ENCODE results near the gene KCNK15.

The KCNK15 gene

DNA sequence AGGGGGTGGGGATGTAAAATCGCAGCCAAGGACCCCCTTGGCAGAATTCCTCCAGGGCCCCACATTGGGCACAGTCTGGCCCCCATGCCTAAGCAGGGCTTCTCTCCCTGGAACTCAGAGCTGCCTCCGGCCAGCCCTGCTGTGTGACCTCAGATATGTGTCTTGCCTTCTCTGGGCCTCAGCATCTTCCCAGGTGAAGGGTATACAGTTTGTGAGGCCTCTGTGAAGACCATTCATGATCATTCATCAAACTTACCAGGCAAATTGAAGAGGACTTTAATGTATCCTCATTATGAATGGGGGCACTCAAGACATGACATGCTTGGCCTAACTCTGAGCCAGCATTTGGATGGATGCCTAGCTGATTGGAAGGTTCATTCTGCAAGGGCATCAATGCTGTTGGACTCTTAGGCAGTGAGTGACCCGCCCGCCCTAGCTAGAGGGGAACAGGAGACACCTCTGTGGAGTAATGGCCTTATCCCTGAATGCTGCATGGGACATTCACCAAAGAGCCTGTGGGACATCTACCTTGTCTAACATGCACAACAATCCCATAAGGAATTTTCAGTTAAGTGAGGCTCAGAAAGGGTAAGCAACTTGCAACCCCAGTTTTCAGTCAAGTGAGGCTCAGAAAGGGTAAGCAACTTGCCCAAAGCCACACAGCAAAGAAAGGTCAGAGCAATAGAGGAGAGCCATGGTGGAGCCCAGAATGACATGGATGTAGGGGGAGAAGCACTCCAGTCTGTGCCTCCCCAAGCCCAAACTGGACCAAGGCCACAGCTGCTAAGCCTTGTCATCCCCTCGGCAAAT is 30.0 kb upstream of the KCNK15 start:
- DNase-seq (ENCODE audit: low spot score) = no peak

DNA sequence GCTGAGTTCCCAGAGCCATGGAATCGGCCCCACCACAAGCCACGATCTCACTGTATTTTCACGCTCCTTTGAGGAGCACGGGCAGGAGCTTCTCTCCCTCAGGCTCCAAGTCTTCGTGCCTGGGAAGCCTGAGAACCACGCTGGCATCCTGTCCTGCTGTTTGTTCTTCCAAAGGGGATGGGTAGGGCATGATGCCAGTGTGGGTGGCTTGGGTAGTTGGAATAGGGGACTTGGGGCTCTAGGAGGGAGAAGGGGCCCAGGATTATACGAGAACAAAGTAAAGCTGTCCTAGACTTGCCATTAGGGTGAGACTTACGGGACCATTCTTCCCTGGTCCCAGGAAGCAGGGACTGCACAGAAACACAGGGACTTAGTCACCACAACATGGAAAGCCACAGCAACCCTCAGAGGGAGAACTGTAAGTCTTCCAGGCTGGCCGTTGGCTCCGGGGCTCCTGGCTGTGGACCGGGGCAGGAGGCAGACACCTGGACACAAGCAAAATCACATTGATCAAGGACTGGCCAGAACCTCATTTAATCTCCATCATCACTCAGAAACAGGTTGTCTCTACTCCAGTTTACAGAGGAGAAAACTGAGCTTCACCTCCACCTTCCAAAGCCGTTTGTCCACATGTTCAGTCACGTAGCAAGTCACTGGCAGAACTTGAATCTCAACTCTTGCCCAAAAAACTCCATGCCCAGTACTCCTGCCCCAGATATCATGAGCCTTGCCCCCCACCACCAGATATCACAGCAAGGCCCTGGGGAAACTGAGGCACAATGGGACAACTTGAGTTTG is 29.2 kb upstream of the KCNK15 start:
- no peak for DNase-seq (ENCODE audit: low spot score)

DNA sequence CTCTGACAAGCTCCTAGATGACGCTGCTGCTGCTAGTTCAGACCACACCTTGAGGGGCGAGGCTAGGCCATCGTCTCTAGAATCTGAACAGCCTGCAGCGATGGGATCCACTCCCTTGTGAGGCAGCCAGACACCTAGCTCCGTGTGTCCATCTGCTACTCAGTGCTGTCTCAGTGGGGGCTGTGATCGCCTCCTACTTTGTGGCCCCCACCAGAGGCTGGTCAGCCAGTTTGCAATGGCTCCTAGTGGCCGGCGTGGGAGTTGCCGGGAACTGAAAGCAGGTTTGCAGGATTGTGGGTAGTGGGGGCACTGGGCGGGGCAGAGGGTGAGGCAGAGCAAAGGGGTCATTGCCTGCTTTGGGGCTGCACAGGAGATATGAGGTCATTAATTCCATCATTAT is 27.7 kb upstream of the KCNK15 start:
- DNase-seq (ENCODE audit: low spot score) = peak; percentile 33

DNA sequence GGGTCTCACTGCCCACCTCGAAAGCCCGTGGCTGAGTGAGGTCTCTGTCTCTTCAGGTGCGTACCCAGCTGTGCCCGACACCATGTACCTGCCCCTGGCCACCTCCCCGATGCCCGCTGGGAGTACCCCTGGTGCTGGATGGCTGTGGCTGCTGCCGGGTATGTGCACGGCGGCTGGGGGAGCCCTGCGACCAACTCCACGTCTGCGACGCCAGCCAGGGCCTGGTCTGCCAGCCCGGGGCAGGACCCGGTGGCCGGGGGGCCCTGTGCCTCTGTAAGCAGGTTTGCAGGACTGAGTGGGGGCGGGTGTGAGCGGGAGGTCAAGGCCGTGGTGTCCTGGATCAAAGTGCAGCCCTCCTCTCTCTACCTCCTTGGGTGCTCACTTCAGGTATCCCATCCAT is 25.8 kb upstream of the KCNK15 start:
- no peak for DNase-seq (ENCODE audit: low spot score)

DNA sequence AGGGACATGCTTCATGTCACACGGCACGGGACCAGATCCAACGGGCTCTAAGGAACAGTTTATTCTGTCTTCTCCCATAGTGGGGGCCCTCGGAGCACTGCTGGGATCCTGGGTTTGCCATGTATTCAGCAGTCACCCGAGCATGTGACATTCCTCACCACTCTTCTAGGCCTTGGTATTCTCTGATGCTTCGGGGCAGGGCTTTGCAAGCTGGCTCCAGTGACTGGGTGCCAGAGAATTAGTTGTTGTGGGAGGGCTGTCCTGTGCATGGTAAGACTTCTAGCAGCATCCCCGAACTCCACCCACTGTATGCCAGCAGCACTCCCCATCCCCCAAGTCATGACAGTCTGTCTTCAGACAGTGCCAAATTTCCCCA is 25.1 kb upstream of the KCNK15 start:
- DNase-seq (ENCODE audit: low spot score) = no peak

DNA sequence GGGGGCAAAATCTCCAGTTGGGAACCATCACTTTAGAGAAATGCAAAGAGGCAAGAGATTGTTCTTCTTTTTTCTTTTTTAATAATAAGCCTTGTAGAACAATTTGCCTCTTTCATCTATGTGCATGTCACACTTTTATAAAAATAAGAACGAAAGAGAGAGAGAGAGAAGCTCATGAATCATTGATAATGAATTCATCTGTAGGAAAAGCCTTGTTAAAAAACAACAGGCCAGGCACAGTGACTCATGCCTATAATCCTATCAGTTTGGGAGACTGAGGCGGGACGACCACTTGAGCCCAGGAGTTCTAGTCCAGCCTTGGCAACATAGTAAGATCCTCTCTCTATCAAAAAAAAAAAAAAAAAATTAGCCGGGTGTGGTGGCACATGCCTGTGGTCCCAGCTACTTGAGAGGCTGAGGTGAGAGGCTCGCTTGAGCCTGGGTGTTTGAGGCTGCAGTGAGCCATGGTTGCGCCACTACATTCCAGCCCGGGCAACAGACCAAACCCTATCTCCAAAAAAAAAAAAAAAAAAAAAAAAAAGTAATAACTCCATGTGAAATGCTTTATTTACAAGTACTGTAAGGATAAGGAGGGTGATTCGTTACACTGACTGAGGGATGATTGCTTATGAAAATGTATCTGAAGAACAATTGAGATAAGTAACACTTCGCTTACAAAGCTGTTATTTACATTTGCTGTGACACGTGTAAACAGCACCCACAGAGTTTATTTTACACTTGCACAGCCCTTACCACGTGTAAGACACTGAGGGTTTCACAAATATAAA is 24.5 kb upstream of the KCNK15 start:
- DNase-seq (ENCODE audit: low spot score) = no peak

DNA sequence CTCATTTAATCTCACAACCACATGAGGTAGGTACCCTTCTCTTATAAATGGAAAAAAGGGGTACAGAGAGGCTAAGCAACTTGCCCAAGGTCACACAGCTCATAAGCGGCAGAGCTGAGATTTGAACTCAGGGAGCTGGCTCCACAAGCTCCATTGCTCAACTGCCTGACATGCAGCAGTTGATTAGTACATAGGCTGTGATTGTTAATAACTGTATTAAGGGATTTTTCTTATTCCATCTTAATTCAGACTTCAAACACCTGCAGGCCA is 23.9 kb upstream of the KCNK15 start:
- no peak for DNase-seq (ENCODE audit: low spot score)

DNA sequence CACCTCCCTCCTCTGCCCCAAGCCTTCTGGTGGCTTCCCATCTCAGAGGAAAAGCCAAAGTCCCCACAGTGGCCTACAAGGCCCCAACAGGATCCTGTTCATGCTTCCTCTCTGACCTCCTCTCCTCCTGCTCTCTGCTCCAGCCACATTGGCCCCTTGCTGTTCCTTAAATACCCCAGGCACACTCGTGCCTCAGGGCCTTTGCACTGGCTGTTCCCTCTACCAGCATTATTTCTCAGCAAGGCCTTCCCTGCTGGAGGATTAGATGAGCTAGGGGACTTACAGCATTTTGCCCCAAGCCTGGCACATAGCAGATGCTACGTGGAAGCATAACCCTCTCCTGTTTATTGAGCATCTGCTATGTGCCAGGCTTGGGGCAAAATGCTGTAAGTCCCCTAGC is 22.7 kb upstream of the KCNK15 start:
- no peak for DNase-seq (ENCODE audit: low spot score)

DNA sequence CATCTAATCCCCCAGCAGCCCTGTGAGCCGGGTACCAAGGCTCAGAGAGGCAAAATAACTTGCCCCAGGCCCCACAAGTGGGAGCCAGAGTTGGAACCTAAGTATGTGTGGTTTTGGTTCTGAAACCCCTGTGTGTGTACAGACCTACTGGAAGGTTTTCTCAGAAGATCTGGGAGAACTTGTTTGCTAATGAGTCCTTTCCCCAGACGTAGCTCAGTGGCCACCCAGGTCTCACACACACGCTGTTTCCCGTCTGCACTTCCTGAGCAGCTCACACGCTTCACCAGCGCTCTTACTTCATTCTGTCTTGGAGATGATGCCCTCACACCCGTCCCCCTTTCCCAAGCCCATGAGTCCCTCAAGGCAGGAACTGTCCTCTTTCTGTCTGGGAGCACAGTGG is 22.3 kb upstream of the KCNK15 start:
- no peak for DNase-seq (ENCODE audit: low spot score)

DNA sequence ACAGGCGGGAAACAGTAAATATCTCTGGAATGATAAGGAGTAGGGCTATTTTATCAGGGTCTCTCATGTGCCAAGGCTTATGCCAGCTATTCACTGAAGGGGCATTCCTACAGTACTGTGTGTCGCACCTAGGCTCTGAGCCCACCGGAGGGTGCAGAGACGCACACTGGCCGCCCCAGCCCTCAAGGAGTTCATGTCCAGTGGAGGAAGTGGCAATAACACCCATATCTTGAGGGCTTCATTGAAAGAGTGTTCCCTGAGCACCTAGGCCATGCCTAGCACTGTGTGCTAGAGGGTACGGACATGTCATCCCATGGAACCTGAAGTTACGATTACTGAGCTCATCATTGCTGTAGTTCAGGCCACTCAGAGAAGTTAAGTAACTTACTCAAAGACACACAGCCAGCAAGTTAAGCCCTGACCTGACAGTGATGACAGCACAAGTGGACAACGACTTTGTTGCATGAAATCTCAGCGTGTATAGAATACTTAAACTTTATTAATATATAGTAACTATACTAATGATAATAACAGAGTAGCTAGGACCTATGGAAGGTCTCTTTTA is 21.8 kb upstream of the KCNK15 start:
- DNase-seq (ENCODE audit: low spot score) = no peak

DNA sequence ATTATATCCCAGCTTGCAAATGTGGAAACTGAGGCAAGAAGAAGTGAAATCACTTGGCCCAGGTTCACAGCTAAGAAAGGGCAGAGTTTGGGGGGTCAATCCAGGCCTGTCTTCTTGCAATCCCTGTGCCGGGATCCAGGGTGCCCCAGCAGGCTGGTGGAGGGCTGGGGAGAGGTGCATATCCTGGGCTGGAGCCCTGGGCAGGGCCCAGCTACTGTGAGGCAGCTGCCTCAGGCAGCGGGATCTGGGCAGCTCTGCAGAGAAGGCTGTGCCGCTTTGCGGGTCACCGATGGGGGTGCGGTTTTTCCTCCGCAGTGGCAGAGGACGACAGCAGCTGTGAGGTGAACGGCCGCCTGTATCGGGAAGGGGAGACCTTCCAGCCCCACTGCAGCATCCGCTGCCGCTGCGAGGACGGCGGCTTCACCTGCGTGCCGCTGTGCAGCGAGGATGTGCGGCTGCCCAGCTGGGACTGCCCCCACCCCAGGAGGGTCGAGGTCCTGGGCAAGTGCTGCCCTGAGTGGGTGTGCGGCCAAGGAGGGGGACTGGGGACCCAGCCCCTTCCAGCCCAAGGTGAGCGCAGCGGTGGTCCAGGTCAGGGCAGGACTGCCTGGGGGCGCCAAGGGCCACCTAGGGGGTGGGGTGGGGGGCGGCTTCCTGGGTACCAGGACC is 21.1 kb upstream of the KCNK15 start:
- no peak for DNase-seq (ENCODE audit: low spot score)

DNA sequence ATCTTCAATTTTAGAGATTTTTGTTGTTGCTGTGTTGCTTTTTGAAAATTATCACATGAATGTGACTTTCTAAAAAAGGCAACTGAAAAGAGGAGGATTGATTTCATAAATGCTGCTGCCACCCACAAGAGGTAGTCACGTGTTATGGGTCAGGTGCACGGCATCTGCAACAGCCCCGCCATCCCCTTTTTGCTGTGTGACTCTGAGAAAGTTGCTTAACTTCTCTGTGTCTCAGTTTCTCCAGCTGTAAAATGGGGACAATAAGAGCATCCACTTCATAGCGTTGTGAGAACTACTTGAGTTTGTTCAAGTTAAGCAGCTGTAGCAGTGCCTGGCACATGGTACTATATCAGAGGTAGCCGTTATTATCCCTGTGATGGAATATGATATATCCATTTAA is 19.8 kb upstream of the KCNK15 start:
- DNase-seq (ENCODE audit: low spot score) = no peak

DNA sequence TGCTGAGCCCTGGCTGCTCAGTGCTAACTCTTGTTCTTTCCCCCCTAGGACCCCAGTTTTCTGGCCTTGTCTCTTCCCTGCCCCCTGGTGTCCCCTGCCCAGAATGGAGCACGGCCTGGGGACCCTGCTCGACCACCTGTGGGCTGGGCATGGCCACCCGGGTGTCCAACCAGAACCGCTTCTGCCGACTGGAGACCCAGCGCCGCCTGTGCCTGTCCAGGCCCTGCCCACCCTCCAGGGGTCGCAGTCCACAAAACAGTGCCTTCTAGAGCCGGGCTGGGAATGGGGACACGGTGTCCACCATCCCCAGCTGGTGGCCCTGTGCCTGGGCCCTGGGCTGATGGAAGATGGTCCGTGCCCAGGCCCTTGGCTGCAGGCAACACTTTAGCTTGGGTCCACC is 18.6 kb upstream of the KCNK15 start:
- DNase-seq (ENCODE audit: low spot score) = no peak

DNA sequence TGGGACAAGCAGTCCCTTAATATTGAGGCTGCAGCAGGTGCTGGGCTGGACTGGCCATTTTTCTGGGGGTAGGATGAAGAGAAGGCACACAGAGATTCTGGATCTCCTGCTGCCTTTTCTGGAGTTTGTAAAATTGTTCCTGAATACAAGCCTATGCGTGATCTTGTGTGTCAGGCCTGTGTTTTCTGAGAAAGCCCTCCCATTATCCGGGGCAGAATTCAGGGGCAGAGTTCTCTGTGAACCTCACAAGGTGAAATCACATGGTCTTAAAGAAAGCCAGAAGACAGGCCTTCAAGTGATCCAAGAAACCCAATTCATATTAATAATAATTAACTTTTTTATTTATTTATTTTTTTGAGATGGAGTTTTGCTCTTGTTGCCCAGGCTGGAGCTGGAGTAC is 18.0 kb upstream of the KCNK15 start:
- no peak for DNase-seq (ENCODE audit: low spot score)

DNA sequence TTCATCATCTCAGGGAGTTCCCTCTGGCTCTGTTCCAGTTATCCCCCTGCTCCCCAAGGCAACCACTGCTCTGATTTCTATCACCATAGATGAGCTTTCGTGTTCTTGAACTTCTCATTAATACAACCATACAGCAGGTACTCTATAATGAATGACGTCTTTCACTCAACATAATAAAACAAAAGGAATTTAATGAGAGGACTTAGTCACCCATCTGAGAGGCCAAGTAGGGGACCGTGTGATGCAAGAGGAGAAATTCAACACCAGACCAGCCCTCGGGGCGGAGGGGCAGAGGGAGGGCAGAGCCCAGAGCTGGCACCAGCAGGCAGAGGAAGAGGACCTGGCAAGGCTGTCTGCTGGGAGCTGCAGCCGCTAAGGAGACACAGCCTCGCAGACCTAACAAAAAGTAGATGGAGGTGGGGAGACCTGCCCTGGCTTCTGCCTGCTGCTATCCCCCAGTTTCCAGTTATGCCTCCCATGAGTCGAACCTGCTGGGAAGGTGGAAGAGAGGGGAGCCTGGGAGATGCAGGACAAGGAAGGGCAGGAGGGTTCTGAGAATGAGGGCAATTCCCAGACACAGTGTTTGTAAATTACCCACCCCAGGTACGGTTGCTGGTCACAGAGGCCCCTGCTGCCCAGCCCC is 16.7 kb upstream of the KCNK15 start:
- no peak for DNase-seq (ENCODE audit: low spot score)

DNA sequence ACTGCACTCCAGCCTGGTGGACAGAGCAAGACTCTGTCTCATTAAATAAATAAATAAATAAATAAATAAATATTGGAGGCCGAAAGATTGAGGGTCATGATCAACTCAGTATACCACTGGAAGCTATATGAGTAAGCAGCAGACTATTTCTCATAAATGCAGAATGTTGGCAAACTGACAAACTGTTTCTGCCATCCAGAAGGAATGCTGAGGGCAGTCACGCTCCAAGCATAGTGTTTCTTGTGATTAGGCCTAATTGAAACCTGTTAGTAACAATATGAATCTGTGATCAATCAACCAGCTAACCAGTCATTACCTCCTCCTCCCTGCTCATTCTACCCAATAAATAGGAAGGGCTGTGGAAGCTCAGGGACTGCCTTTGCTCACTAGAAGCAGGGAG is 15.2 kb upstream of the KCNK15 start:
- DNase-seq (ENCODE audit: low spot score) = no peak

DNA sequence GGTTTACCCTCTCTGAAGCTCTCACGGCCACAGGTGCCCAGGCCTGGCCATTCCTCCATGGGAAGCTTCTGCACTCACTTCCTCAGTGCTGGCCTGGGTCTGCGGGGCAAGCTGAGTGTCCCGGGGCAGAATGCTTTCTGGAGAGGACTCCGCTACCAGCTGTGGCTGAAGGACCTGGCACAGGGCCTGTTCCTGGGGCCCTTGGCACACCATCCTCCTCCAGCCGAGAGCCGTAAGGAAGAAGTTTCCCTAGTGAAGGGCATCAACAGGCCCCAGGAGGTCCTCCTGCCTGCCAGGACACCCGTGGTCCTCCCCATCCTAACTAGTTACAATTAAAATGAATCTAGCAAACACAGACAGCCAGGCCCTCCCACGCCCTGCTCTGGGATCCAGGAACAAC is 14.0 kb upstream of the KCNK15 start:
- DNase-seq (ENCODE audit: low spot score) = no peak

DNA sequence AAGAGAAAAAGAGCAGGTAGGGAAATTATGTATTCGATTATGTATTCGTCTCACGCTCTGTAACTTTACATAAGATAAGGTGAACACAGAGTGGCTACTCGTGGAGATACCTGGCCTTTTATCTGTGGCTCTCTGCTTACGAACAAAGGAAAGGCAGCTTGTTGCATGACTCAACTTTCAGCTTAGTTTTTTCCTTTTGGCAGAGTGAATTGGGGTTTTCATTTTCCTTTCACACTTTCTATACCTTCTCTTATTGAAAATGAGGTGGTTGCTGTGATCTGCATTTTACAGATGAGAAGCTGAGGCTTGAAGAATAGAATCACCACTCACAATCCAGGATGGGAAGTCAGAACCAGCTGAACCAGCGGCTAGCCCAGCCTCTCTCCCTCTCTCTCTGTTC is 13.3 kb upstream of the KCNK15 start:
- no peak for DNase-seq (ENCODE audit: low spot score)

DNA sequence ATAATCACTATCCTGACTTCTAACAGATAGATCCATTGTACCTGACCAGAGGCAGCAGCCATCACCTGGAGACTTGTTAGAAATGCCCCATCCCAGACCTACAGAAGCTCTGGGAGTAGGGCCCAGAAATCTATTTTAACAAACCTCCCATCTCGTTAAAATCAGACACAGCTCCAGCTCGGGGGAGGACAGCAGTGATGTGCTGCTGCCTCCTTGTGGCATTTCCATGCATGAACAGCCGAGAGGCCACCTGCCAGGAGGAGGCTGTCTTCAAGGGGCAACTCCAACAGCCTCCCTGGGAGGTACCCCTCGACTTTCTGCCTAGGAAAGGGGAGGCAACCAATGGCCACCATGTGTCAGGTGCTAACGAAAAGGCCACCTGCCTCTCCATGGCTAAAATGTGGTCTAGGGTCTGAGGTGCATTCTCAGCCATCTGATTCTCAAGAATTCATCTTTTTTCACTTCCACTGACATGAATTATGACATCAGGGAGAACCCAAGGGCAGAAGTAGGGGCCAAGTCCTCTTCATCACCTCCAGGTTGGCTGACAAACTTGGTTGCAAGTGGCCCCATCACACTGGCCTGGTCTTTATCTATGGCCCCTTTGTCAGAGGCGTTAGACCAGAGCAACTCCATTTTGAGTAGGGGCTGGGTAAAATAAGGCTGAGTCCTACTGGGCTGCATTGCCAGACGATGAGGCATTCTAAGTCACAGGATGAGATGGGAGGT is 12.2 kb upstream of the KCNK15 start:
- DNase-seq (ENCODE audit: low spot score) = peak; percentile 64

DNA sequence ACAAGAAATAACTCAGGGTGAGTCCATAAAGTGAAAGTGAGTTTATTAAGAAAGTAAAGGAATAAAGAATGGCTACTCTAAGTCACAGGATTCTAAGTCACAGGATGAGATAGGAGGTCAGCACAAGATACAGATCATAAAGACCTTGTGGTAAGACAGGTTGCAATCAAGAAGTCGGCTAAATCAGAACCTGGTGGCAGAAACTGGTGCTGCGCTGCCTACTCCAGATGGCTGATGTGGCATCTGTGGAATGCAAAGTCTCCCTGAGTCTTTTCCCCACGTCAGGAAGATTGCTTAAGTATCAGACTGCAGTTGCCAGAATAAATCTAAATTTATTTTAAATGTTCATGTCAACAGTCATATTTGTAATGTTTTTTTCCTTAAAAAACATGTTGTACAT is 10.7 kb upstream of the KCNK15 start:
- DNase-seq (ENCODE audit: low spot score) = no peak

DNA sequence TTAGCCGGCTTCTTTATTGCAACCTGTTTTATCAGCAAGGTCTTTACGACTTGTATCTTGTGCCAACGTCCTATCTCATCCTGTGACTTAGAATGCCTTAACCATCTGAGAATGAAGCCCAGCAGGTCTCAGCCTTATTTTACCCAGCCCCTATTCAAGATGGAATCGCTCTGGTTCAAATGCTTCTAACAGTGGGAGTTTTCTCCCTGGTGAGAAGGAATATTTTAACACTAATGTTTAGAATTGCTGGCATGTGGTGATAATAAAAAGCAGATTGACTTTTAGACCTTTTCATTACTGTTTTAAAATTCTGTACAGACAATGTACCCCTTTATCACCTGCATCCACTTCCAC is 9.9 kb upstream of the KCNK15 start:
- no peak for DNase-seq (ENCODE audit: low spot score)
